ES-I3 (cell line): ENCODE results near the gene SLCO1B3.

Experiments
- H3K36me3 ChIP-seq: 2 replicates; pipeline ENCODE4 v1.6.1; 2013; ENCODE audit warnings: mild to moderate bottlenecking, low read length, control low read depth, moderate library complexity; ENCODE audit not compliant: insufficient read depth
- H3K4me1 ChIP-seq: 2 replicates; pipeline ENCODE4 v1.6.1; 2013; ENCODE audit warnings: mild to moderate bottlenecking, control low read depth, low read length; ENCODE audit not compliant: insufficient read depth
- H3K9ac ChIP-seq: 2 replicates; pipeline ENCODE4 v1.6.1; 2013; ENCODE audit warnings: low read depth, mild to moderate bottlenecking, low read length, moderate library complexity
- H3K9me3 ChIP-seq: 2 replicates; pipeline ENCODE4 v1.6.1; 2013; ENCODE audit warnings: mild to moderate bottlenecking, low read length, moderate library complexity; ENCODE audit not compliant: control insufficient read depth, insufficient read depth

The SLCO1B3 gene

GRCh38 chr12:20963303-20963702, 152.8 kb downstream of the SLCO1B3 start:
- no peak overlapping the region for H3K9ac ChIP-seq
- no peaks in the 10 kb centered on the region; the same call in 1 of the 2 replicates for H3K9me3 ChIP-seq
- no peaks in the 10 kb centered on the region for H3K36me3 ChIP-seq
- H3K4me1 ChIP-seq = no peaks in the 10 kb centered on the region

GRCh38 chr12:20963762-20964161, 153.3 kb downstream of the SLCO1B3 start:
- H3K9ac ChIP-seq = no peak overlapping the region
- H3K4me1 ChIP-seq = no peaks in the 10 kb centered on the region
- H3K9me3 ChIP-seq = no peaks in the 10 kb centered on the region; the same call in 1 of the 2 replicates
- no peaks in the 10 kb centered on the region for H3K36me3 ChIP-seq
